Activated CD8-positive, alpha-beta memory T cell treated with anti-CD3 and anti-CD28 coated beads for 48 hours (primary cell): Measurements from ENCODE around the gene ITK.

Source experiments
- DNase-seq, 3 experiments: peaks; one replicate each; pipeline ENCODE4 v3.0.0-alpha.2; 2020; ENCODE audit warnings: low read depth in 2 of 3, low spot score in 2 of 3

ITK gene

DNA sequence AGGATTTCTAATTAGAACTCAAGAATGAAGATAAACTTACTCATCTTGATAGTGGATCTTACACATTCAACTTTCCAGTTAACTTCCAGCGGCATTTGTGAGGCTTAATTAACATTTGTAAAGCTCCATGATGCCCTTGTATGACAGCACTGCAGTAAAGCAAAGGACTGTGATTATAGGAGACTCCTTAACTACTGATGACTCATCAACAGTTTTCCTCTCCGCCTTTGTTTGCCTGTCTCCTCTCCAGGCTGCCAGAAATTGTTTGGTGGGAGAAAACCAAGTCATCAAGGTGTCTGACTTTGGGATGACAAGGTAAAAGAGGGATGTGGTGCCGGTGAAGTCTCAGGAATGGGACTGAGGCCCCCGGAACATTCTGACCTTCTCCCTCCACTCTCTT, 64.8 kb downstream of the ITK start:
- DNase-seq: no peak

DNA sequence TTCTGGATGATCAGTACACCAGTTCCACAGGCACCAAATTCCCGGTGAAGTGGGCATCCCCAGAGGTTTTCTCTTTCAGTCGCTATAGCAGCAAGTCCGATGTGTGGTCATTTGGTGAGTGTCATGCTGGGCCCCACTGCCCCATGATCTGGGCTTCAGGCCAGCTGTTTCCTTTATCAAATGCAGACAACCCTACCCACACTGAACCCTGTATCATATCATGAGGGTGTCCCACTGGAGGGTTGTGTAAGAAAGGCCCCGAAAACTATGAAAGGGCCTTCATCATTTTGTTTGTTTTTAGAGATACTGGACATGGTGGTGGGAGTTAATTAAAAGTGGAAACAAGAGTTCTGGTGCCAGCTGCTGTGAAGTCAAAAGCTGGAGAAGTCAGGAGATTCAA, 65.2 kb downstream of the ITK start:
- no peak for DNase-seq

DNA sequence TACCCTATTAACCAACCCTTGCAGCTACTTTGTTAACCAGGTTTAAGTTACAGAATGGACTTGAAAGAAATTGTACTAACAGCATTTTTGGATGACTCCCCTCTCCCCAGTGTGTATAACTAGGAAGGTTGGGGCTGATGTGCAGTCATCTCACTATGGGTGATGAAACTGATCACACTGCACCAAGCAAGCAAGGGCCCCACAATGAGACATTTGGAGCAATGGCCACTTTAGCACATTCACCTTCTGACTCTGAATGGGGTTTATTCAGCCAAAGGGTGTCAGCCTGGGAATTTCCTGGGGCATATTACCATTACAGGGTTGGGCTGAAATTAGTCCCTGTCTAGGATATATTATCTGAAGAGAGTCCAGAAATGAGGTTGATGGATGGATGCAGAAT, 66.6 kb downstream of the ITK start:
- no peak for DNase-seq

DNA sequence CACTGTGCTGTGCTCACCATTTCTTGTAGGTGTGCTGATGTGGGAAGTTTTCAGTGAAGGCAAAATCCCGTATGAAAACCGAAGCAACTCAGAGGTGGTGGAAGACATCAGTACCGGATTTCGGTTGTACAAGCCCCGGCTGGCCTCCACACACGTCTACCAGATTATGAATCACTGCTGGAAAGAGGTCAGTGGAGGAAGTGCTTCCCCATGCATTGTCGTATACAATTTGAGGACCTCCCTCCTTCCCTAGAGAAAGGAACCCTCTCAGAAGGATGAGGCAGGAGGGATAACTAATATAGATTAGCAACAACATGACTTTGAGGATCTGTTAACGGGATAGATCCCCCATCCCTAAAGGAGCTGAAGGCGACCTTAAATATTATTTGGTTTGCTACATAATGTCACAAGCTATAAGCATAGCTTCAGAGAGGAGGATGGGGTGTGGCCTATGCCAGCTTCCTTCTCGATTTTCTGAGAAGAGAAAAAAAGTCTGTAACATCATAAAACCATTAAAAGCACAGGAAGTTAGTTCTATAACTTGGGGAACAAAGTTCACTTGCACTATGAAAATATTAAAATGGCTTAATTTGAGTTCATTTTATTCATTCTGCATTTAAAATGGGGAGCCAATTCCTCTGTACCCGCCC, 68.3 kb downstream of the ITK start:
- DNase-seq: no peak

DNA sequence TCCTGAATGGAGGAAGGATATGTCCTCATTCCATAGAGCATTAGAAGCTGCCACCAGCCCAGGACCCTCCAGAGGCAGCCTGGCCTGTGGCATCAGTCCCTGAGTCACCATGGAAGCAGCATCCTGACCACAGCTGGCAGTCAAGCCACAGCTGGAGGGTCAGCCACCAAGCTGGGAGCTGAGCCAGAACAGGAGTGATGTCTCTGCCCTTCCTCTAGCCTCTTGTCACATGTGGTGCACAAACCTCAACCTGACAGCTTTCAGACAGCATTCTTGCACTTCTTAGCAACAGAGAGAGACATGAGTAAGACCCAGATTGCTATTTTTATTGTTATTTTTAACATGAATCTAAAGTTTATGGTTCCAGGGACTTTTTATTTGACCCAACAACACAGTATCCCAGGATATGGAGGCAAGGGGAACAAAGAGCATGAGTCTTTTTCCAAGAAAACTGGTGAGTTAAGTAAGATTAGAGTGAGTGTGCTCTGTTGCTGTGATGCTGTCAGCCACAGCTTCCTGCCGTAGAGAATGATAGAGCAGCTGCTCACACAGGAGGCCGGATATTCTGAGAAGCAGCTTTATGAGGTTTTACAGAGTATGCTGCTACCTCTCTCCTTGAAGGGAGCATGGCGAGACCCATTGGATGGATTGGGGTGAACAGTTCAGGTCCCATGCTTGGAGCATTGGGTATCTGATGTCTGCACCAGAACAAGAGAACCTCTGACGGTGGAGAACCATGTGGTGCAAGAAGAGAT, 72.2 kb downstream of the ITK start:
- DNase-seq: no peak

DNA sequence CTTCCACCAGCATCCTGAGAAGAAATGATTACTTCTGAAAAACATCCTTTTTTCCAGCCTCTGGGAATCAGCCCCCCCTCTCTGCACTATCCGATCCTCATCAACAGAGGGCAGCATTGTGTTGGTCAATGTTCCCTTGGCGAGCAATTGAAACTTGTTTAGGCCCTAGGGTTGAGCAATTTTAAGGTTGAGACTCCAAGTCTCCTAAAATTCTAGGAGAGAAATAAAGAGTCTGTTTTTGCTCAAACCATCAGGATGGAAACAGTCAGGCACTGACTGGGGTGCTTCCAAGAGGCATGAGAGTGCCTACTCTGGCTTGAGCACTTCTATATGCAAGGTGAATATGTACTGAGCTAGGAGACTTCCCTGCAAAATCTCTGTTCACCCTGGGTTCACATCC, 72.9 kb downstream of the ITK start:
- DNase-seq: no peak

DNA sequence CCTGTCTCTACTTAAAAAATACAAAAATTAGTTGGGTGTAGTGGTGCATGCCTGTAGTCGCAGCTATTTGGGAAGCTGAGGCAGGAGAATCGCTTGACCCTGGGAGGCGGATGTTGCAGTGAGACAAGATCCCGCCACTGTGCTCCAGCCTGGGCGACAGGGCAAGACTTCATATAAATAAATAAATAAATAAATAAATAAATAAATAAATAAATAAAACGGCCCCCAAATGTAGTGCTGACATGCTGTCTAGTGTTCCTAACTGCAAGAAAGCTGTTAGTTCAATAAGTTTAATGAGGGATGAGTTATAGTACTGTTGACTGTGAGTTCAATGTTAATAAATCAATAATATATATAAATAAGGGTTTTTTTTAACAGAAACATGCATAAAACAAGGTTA, 77.8 kb downstream of the ITK start:
- no peak for DNase-seq

DNA sequence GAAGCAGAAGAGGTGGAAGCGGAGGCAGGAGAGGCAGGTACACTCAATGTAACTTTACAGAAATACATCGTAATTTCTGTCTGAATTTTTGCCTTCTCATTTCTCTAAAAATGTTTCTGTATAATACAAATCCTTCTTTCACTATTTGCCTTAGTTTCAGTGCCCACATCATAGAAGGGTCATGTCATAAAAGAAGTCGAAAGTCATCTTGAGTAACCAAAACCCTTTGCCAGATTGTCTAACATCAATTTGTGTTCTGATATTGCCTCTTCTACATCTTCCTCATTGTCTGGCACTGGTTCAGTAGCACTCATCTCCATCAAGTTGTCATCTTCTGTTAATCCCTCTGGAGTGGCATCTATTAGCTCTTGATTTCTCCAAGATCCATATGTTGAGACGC, 79.1 kb downstream of the ITK start:
- DNase-seq: no peak

DNA sequence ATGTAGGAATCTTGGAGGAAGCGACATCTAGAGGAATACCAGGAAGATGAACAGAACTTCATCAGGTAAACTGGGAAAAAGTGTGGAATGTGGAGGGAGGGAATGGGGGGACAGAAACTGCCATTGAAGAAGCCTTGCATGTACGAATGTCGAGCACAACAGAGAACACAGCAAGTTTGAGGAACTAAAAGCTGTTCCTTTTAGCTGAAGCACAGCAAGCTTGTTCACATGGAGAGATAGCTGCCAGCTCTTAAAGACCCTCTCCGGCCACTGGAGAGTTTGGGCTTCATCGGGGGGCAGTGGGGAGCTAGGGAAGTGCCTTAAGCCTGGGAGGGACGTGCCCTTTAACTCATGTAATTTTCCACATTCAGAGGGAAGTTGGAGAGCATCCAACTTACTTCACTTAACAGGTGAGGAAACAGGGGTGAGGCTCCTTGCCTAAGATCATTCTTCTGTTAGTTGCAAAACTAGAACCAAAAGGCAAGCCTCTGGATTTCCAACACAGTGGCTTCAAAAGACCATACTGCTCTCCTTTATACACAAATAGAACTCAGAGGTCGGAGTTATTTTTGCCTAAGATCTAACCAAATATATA, 83.0 kb downstream of the ITK start:
- no peak for DNase-seq

DNA sequence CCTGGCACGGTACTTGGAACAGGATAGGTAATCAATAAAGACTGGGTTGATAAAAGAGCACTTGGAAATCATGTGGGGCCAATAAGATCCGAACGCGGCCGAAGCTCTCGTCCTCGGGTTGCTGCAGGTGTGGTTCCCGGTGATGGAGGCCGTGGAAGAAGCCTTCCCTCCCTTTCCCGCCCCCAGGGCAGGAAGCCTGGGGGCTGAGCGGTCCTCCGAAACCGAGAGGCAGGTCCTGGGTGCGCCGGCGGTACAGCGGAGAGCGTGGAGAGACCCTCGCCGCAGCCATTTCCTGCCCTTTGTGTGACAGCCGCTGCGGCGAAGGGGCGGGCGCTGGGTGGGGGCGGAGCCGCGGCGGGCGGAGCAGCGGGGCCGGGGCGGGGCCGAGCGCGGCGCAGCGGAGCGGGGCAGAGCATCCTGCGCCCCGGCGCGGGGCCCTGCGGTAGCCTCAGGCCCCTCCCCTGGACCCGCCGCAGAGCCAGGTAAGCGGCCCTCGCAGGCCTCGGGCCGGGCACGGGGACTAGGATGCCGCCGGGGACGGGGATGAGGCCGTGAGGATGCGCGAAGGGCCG, 85.2 kb downstream of the ITK start, which contains the start of gene CYFIP2:
TSS of gene CYFIP2 (plus strand) at position 410 of the 572 bp plus-strand sequence. CDS start 19,239 bp downstream, outside the sequence.
- peak in 2 of 3 experiments; percentile 60 to 82 for DNase-seq

DNA sequence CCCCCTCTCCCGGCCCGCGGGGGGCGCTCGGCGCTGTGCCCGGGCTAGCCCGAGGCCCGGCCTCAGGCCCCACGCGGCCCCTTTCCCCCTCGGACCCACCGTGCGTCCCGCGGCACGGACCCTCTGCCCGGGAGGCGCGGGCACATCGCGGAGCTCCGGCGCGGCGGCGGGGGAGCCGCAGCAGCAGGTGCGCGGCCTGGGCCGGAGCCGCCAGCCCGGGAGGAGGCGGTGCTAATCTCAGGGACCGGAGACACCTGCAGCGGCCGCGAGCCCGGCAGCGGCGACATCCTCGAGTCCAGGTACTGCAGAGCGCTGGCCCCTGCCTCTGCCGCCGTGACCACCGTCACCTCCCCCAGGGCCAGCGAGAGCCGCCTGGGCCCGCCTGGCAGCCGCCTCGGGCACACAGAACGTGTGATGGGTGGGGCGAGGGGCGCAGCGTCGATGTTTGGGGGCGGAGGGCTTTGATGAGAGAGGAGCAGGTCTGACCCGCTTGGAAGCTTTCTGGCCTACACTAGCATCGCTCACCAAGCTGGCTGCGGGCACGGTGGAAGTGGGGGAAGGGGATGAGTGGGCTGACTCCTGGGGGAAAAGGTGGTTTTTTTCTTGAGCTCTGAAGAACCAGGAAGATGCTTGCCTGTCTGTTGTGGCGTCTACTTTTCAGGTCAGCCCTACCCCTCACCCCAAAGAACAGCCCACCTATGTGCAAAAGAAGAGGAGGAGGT, 85.8 kb downstream of the ITK start:
- DNase-seq: no peak

DNA sequence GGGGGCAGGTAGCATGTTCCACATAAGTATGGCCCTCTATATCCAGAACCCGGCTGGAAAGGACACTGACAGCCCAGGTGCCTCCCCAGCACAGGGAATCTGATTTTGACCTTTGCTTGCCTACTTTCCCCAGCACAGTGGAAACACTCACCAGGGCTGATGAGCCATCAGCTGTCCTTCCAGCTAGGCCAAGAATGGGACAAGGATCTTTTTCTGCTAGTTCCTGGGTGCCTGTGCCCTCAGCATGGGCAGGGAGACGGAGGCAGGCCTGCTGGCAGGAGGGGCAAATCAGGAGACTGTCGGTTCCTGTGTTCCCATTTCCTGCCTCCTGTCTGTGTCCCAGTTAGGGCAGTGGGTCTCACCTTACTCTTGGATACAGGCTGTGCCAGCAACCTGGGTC, 86.4 kb downstream of the ITK start:
- DNase-seq: no peak

DNA sequence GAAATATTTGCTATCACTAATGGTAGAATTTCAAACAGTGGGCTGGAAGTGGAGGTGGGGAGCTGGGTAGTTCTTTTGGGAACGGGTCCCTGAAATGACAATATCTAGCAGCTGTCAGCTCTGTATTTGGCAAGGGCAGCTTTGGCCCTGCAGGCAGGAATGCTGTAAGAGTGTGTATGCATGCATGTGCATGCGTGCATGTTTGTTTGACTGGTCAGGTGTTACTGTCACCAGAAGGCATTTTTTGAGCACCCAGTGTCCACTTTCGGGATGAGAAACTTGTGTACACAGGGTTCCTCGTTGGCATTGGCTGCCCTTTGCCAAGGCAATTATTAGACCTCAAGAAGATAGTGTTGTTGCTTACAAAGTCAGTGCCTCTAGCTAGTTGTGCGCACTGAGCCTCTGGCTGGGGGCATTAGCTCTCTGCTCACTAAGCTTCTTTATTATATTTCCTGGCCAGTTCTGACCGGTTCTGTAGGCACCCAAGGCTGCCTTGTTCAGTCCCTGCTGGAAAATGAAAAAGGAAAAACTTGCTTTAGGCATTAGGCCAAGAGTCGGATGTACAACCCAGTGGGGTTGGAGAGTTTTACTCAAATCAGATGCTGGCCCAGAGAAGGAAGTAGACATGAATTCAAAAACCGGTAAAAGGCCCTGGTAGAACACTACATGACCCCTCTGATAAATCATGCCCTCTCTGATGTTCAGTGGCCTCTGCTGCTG, 87.3 kb downstream of the ITK start:
- DNase-seq: no peak

DNA sequence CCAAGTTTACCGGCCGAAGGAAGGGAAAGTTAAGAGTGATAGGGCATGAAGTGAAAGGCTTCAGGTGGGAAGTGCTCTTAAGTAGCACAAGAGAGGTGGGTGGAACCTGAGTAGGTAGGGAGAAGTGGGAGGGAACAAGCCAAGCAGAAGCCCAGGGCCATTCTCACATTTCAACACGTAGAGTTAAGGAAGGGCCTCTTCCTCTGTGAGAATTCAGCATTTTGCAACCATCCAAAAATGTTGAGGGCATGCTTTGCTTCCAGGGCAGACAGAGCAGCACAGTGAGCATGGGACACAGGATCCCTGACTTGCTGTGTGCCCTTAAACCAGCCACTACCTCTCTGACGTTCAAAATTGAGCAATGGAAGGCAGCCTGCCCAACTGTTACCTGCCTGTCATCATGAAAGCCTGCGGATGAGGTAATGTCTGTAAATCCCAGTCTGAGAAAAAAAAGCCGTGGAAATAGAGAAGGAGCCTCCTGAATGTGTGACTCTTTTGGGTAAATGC, 88.6 kb downstream of the ITK start:
- DNase-seq: no peak

DNA sequence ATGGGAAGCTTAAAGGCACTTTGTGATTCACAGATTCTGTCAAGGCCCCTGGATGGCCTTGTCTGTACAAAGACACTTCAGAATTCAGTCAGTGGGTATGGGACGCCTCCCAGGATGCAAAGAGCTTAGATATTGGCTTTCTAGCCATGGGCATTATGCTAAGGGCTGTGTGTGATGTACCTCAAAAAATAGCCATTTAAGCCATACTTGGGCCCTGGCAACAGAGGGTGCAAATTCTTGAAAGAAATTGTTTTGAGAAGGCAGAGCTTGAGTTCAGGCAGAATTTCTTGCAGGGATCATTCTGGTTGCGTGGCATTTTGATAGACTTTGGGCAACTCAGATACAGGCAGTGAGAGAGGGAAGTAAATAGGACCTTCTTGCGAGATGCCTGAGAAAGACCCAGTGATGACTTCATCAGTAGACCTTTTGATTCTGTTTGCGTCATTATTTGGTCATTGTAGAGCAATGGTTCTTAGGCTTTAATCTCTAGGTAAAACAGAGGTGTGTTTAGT, 89.2 kb downstream of the ITK start:
- DNase-seq: no peak

DNA sequence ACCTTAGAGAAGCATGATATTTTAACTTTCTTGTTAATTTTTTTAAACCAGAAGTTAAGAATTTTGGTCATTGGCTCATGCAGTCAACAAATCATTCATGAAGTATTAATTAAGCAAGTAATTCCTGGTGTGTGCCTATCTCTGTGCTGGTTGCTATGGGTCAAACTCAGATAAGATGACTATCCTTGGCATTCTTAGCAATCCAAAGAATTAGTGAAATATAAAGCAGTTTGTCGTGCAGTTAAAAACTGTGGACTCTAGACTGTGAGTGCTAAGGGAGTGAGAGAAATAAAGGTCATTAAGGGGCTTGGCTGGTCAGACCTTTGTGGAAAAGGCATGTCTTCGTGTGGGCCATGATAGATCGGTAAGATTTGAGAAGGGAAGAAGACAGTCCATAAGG, 90.1 kb downstream of the ITK start:
- DNase-seq: no peak

DNA sequence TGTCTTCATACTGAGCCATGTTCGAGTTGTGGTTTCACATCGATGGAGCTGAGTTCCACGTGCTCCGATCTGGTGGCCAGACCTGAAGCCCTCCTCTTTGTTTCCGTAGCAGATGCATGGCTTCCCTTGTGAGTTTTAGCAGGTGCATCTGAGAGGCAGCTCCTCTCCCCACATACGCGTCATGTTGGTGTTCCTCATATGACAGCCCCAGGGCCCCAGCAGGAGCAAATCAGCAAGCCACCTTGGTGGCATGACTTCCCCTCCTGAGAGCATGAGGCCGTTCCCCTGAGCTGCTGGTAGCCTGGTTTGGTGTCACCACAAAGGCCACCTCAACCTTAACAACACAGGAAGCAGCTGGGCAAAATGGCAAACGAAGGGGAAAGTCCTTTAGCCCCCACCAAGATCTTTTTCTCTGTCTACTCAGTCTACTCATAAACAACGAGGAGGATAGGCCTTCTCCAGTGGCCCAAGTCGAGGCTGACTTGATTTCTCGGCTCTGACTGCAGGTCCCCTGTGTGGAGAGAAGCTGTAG, 91.2 kb downstream of the ITK start:
- DNase-seq: peak in 1 of 3 experiments; percentile 73

DNA sequence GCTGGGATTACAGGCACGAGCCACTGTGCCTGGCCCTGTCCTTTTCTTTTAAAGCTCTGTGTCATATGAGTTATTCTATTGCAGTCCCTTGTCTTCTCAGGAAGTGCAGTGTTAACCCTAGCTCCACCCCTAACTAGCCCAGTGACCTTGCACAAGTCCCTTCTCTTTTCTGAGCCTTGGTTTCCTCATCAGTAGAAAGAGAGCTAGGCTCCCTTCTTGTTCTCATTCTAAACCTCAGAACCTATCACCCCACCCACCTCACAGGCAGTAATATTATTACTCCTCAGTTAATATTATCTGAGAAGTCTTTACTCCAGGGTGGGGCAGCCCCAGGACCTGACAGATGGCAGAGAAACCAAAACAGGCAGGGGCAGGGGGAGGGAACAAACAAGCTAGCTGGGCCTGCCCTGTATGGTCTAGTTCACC, 92.5 kb downstream of the ITK start:
- no peak for DNase-seq

DNA sequence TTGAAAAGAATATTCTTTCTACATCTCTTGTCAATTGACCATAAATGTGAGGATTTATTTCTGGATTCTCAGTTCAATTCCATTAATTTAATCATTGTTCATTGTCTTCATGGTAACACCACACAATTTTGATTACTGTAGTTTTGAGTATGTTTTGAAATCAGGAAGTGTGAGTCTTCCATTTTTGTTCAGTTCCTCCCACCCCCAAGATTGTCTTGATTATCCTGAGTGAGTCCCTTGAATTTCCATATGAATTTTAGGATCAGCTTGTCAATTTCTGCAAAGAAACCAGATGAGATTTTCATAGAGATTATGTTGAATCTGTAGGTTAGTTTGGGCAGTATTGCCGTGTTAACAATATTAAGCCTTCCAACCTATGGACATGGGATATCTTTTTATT, 94.8 kb downstream of the ITK start:
- no peak for DNase-seq
